Neural cell (in vitro differentiated cells): Measurements from ENCODE around the gene ITGBL1. TPM values are rescaled to one million over a fixed set of nuclear protein-coding genes. Genes with fewer than 3 reads are reported as not detected.

Experiments used
- H2AFZ ChIP-seq: fragments of 200-600, 300-800 bp; sonication (generic), shearing (Covaris generic); 2 replicates; pipeline ENCODE4 v1.6.0; 2014; ENCODE audit warnings: low read depth, mild to moderate bottlenecking, antibody characterized with exemption, low read length, moderate library complexity
- H3F3A ChIP-seq: fragments of 200-600 bp; shearing (Covaris generic); 2 replicates; pipeline ENCODE4 v1.6.1; 2016; ENCODE audit warnings: mild to moderate bottlenecking, moderate library complexity, mixed read lengths, antibody characterized with exemption, low read length; ENCODE audit not compliant: insufficient read depth, poor library complexity, severe bottlenecking
- H3K27ac ChIP-seq: fragments of 200-600, 300-800 bp; sonication (generic), shearing (Covaris generic); 2 replicates; pipeline ENCODE4 v1.5.1; 2014; ENCODE audit warnings: mild to moderate bottlenecking, low read length, moderate library complexity
- H3K27me3 ChIP-seq: fragments of 300-800, 200-600 bp; sonication (generic), shearing (Covaris generic); 2 replicates; pipeline ENCODE4 v1.6.0; 2014; ENCODE audit warnings: mild to moderate bottlenecking, low read depth, low read length, moderate library complexity; ENCODE audit not compliant: insufficient read depth
- H3K36me3 ChIP-seq: fragments of 300-800, 200-600 bp; sonication (generic), shearing (Covaris generic); 2 replicates; pipeline ENCODE4 v1.5.1; 2014; ENCODE audit warnings: mild to moderate bottlenecking, antibody characterized with exemption, low read length, moderate library complexity; ENCODE audit not compliant: insufficient read depth
- H3K4me2 ChIP-seq: fragments of 300-800, 200-600 bp; sonication (generic), shearing (Covaris generic); 2 replicates; pipeline ENCODE4 v1.6.0; 2014; ENCODE audit warnings: mild to moderate bottlenecking, low read length
- H3K4me3 ChIP-seq: fragments of 300-800, 200-600 bp; sonication (generic), shearing (Covaris generic); 2 replicates; pipeline ENCODE4 v1.5.1; 2014; ENCODE audit warnings: mild to moderate bottlenecking, low read length, moderate library complexity
- H3K79me2 ChIP-seq: fragments of 200-600 bp; shearing (Covaris generic); replicated peaks from 2 replicates; pipeline ENCODE4 v1.6.0; 2014; ENCODE audit warnings: mild to moderate bottlenecking, low read length, moderate library complexity; ENCODE audit not compliant: insufficient read depth
- H3K9ac ChIP-seq: fragments of 300-800, 200-600 bp; sonication (generic), shearing (Covaris generic); 2 replicates; pipeline ENCODE4 v1.6.1; 2016; ENCODE audit warnings: mild to moderate bottlenecking, low read length, mixed read lengths
- H3K9me2 ChIP-seq: fragments of 200-600 bp; shearing (Covaris generic); 2 replicates; pipeline ENCODE4 v1.6.1; 2016; ENCODE audit warnings: mild to moderate bottlenecking, low read length, mixed read lengths; ENCODE audit not compliant: insufficient read depth
- H3K9me3 ChIP-seq: fragments of 200-600, 300-800 bp; sonication (generic), shearing (Covaris generic); 2 replicates; pipeline ENCODE4 v1.6.1; 2016; ENCODE audit warnings: mild to moderate bottlenecking, mixed run types, low read length, moderate library complexity, mixed read lengths
- H4K20me1 ChIP-seq: fragments of 200-600 bp; shearing (Covaris generic); 2 replicates; pipeline ENCODE4 v1.6.1; 2016; ENCODE audit warnings: mild to moderate bottlenecking, mixed run types; ENCODE audit not compliant: insufficient read depth
- CTCF ChIP-seq: fragments of 450-650 bp; IDR thresholded peaks from 2 replicates; pipeline ENCODE4 v1.5.1; 2014; ENCODE audit warnings: antibody characterized with exemption, mild to moderate bottlenecking, moderate library complexity; ENCODE audit not compliant: poor library complexity, severe bottlenecking
- EP300 ChIP-seq: fragments of 450-650 bp; conservative IDR thresholded peaks from 2 replicates; pipeline ENCODE4 v1.6.1; 2014; ENCODE audit warnings: antibody characterized with exemption, mild to moderate bottlenecking, moderate library complexity; ENCODE audit not compliant: poor library complexity, severe bottlenecking
- EZH2 ChIP-seq: fragments of 200-600, 300-800 bp; shearing (Covaris generic), sonication (generic); IDR thresholded peaks from 2 replicates; pipeline ENCODE4 v1.6.1; 2014; ENCODE audit warnings: antibody characterized with exemption, low read length, borderline replicate concordance, mild to moderate bottlenecking; ENCODE audit not compliant: insufficient read depth, poor library complexity, severe bottlenecking
- MXI1 ChIP-seq: fragments of 450-650 bp; conservative IDR thresholded peaks from 2 replicates; pipeline ENCODE4 v1.6.1; 2014; ENCODE audit warnings: antibody characterized with exemption, mild to moderate bottlenecking; ENCODE audit not compliant: poor library complexity, severe bottlenecking
- POLR2AphosphoS5 ChIP-seq: IDR thresholded peaks from 2 replicates; pipeline ENCODE4 v1.6.1; 2012
- RAD21 ChIP-seq: fragments of 450-650 bp; conservative IDR thresholded peaks from 2 replicates; pipeline ENCODE4 v1.6.1; 2014; ENCODE audit warnings: antibody characterized with exemption, mild to moderate bottlenecking, moderate library complexity
- REST ChIP-seq: IDR thresholded peaks from 2 replicates; pipeline ENCODE4 v1.6.1; 2012; ENCODE audit warnings: borderline replicate concordance
- SMC3 ChIP-seq: fragments of 450-650 bp; conservative IDR thresholded peaks from 2 replicates; pipeline ENCODE4 v1.6.1; 2014; ENCODE audit warnings: antibody characterized with exemption, mild to moderate bottlenecking, moderate library complexity; ENCODE audit not compliant: poor library complexity
- TAF1 ChIP-seq: IDR thresholded peaks from 2 replicates; pipeline ENCODE4 v1.6.1; 2012; ENCODE audit warnings: low read depth
- polyA plus RNA-seq: library from polyadenylated mRNA; depleted of rRNA; stranded (reverse); fragments of >200 nt; gene quantifications from 2 replicates; pipeline ENCODE4 v1.2.3, GENCODE V29; 2014

The ITGBL1 gene
- polyA plus RNA-seq, 1 donor from 2014 or later, result 0.46 TPM

DNA sequence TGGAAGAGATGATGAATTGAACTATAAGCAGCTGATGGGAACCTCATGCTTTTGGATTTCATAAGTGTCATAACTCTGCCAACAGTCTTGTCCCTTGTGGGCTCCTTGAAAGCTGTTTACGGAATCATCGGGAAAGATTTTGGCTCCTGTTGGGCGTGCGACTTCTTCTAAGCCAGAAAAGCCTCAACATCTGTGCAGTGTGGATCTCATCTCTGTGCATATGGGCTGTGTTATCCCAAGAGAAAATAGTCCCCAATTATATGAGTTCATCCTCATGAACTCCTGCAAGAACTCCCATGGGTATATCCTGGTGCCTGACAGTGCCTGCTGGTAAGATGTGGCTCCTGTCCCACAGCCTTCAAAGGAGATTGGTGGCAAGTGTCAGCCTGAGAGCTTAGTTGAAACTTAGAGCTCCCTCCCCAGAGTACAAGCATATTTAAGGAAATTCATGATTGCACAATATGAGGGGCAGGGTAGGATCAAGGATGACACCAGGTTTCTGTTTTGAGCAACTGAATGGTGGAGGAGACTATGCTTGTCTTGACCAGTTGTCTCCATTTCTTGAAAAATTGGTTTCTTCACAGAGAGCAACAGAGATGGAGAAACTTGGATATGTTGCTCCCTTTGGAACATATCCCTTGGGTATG, 243.5 kb downstream of the ITGBL1 start:
- H3K4me2 ChIP-seq, result no peak overlapping the region
- H3F3A ChIP-seq, result no peaks in the 10 kb centered on the region
- H3K36me3 ChIP-seq, result no peaks in the 10 kb centered on the region
- no peak overlapping the region for H3K9ac ChIP-seq
- no peaks in the 10 kb centered on the region for H3K27me3 ChIP-seq
- no peaks in the 10 kb centered on the region for H4K20me1 ChIP-seq
- no peaks in the 10 kb centered on the region for H3K9me3 ChIP-seq
- H3K9me2 ChIP-seq, result no peaks in the 10 kb centered on the region
- no peak for TF ChIP-seq CTCF
- no peak for TF ChIP-seq RAD21
- no peak for TF ChIP-seq REST
- TF ChIP-seq TAF1, result no peak
- no peak for TF ChIP-seq POLR2AphosphoS5
- TF ChIP-seq EP300, result no peak
- TF ChIP-seq MXI1, result no peak
- TF ChIP-seq EZH2, result no peak
- no peak for TF ChIP-seq SMC3
- no peaks in the 10 kb centered on the region for H3K79me2 ChIP-seq
- H3K4me3 ChIP-seq, result no peak overlapping the region
- no peak overlapping the region for H3K27ac ChIP-seq
- no peak overlapping the region for H2AFZ ChIP-seq

DNA sequence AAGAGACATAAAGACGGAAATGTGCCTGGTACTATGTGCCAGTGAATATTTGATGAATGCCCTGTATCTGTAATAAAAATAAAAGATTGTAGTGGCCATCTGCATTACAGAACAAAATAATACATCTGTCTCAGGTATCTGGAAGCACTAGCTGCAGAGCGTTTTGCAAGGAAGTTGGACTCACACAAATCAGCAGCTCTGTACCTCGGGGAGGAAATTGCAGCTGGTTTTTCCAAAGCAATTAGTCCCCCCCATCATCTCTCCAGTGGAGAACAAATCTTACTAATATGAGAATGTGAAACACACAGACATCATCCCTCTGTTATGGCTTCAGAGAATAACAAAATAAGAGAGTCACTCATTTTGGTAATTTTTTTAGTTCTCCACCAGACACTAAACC, 245.3 kb downstream of the ITGBL1 start:
- Histone ChIP-seq H3K9ac (no peak overlapping the region), H4K20me1 (no peaks in the 10 kb centered on the region), H3K9me2 (no peaks in the 10 kb centered on the region), H3K4me3 (no peak overlapping the region), H3K27ac (no peak overlapping the region), H2AFZ (no peak overlapping the region), H3K9me3 (no peaks in the 10 kb centered on the region), H3K36me3 (no peaks in the 10 kb centered on the region), H3K79me2 (no peaks in the 10 kb centered on the region), H3F3A (no peaks in the 10 kb centered on the region), H3K4me2 (no peak overlapping the region), H3K27me3 (no peaks in the 10 kb centered on the region)
- TF ChIP-seq MXI1, result no peak
- TF ChIP-seq EZH2, result no peak
- no peak for TF ChIP-seq EP300
- no peak for TF ChIP-seq REST
- no peak for TF ChIP-seq TAF1
- no peak for TF ChIP-seq RAD21
- TF ChIP-seq POLR2AphosphoS5, result no peak
- no peak for TF ChIP-seq SMC3
- no peak for TF ChIP-seq CTCF
